HFFc6 (cell line): ENCODE results near the gene REV3L. TPM values are rescaled to one million over a fixed set of nuclear protein-coding genes. Genes with fewer than 3 reads are reported as not detected.

Experiments used
- DNase-seq: peaks from one replicate; pipeline ENCODE4 v3.0.0-alpha.2; 2018
- H3K27ac Mint-ChIP-seq: 2 replicates; pipeline ENCODE4 v1.8.0; 2020; ENCODE audit warnings: mild to moderate bottlenecking, mixed read lengths
- H3K27me3 Mint-ChIP-seq: 2 replicates; pipeline ENCODE4 v1.8.0; 2021; ENCODE audit warnings: mild to moderate bottlenecking, moderate library complexity, mixed read lengths; ENCODE audit not compliant: insufficient read depth
- H3K36me3 Mint-ChIP-seq: 2 replicates; pipeline ENCODE4 v1.8.0; 2021; ENCODE audit warnings: low read depth, mixed read lengths
- H3K4me1 Mint-ChIP-seq: 2 replicates; pipeline ENCODE4 v1.8.0; 2020; ENCODE audit warnings: low read depth, mixed read lengths
- H3K4me3 Mint-ChIP-seq: 2 replicates; pipeline ENCODE4 v1.8.0; 2020; ENCODE audit warnings: mild to moderate bottlenecking, moderate library complexity, mixed read lengths
- H3K9me3 Mint-ChIP-seq: 2 replicates; pipeline ENCODE4 v1.8.0; 2020; ENCODE audit warnings: mild to moderate bottlenecking, mixed read lengths
- CTCF ChIP-seq: fragments of 200-600 bp; sonication (generic); IDR thresholded peaks from 2 replicates; pipeline ENCODE4 v1.5.0; 2021; ENCODE audit warnings: antibody characterized with exemption, mild to moderate bottlenecking
- total RNA-seq, 6 experiments: library from RNA; stranded (reverse); fragmentation: NEBNext Ultra II Directional; extraction: Animal tissue kit (Norgen Biotek cat#: 25700); gene quantifications; 2 replicates in 1 of 6; 3 replicates in 5 of 6; pipeline ENCODE4 v1.2.3, GENCODE V29; 2021

Gene REV3L
- total RNA-seq, 6 experiments from 2014 or later: 22.4 to 36.3 (median 31.2) TPM

- H3K27ac Mint-ChIP-seq: no peak overlapping the region
- H3K4me1 Mint-ChIP-seq: no peaks in the 10 kb centered on the region
- no peaks in the 10 kb centered on the region for H3K9me3 Mint-ChIP-seq
- H3K4me3 Mint-ChIP-seq: no peak overlapping the region
- no peak for DNase-seq
- no peak for TF ChIP-seq CTCF
- peaks cover 20% of the 10 kb centered on the region for H3K36me3 Mint-ChIP-seq
- H3K27me3 Mint-ChIP-seq: peaks cover 8% of the 10 kb centered on the region
These were observed 140.1 kb downstream of the REV3L start for GRCh38 chr6:111342913-111343312.

- peaks cover 24% of the 10 kb centered on the region for H3K36me3 Mint-ChIP-seq
- DNase-seq: no peak
- no peak for TF ChIP-seq CTCF
- H3K27ac Mint-ChIP-seq: no peak overlapping the region
- no peaks in the 10 kb centered on the region for H3K9me3 Mint-ChIP-seq
- H3K27me3 Mint-ChIP-seq: peaks cover 1% of the 10 kb centered on the region; the same call in 1 of the 2 replicates
- no peak overlapping the region for H3K4me3 Mint-ChIP-seq
- no peaks in the 10 kb centered on the region for H3K4me1 Mint-ChIP-seq
These were observed 143.7 kb downstream of the REV3L start for GRCh38 chr6:111339294-111339693.

GRCh38 chr6:111338843-111339242, 144.2 kb downstream of the REV3L start:
- H3K36me3 Mint-ChIP-seq: peaks cover 24% of the 10 kb centered on the region
- H3K27me3 Mint-ChIP-seq: peaks cover 1% of the 10 kb centered on the region; the same call in 1 of the 2 replicates
- no peak overlapping the region for H3K27ac Mint-ChIP-seq

GRCh38 chr6:111337829-111338236, 145.2 kb downstream of the REV3L start:
- Mint-ChIP-seq H3K36me3 (peaks cover 29% of the 10 kb centered on the region), H3K4me3 (no peak overlapping the region), H3K4me1 (0 out of 2 replicates have a peak, but pooled peaks cover 5% of the 10 kb centered on the region), H3K27ac (no peak overlapping the region), H3K9me3 (no peaks in the 10 kb centered on the region), H3K27me3 (peaks cover 1% of the 10 kb centered on the region; the same call in 1 of the 2 replicates)
- DNase-seq: no peak
- no peak for TF ChIP-seq CTCF

More at GRCh38 chr6:111338843-111339242, 144.2 kb downstream of the REV3L start:
- Mint-ChIP-seq H3K9me3 (no peaks in the 10 kb centered on the region), H3K4me1 (no peaks in the 10 kb centered on the region), H3K4me3 (no peak overlapping the region)
- TF ChIP-seq CTCF: no peak
- no peak for DNase-seq

GRCh38 chr6:111329882-111330633, 153.0 kb downstream of the REV3L start:
- no peak for TF ChIP-seq CTCF

More at GRCh38 chr6:111329882-111330633, 153.0 kb downstream of the REV3L start:
- Mint-ChIP-seq H3K9me3 (no peaks in the 10 kb centered on the region), H3K36me3 (peaks cover 39% of the 10 kb centered on the region), H3K27ac (no peak overlapping the region), H3K4me1 (0 out of 2 replicates have a peak, but pooled peaks cover 7% of the 10 kb centered on the region), H3K4me3 (no peak overlapping the region), H3K27me3 (no peaks in the 10 kb centered on the region; the same call in none of the 2 replicates)
- no peak for DNase-seq
